WTC11 (cell line): ENCODE results near the gene GLRB. TPM values are rescaled to one million over a fixed set of nuclear protein-coding genes. Genes with fewer than 3 reads are reported as not detected.
A peak's percentile ranks its signal among the peaks of the same experiment; 100 is the strongest.

Experiments
- ATAC-seq: fragments of 200-7000 bp; cut with Tn5 transposase; 2 replicates; pipeline ENCODE4 v1.10.0; 2021; ENCODE audit warnings: mild to moderate bottlenecking, moderate library complexity
- CTCF ChIA-PET: fragments of 300-600 bp; sonication (Branson Sonifier 250); formaldehyde crosslinking; loops from one replicate; lab custom pipeline; 2021; ENCODE audit warnings: antibody characterized with exemption; lab: Charles Lee
- POLR2A ChIA-PET: fragments of 350-600 bp; sonication (Branson Sonifier 250); formaldehyde crosslinking; loops from one replicate; lab custom pipeline; 2021; ENCODE audit warnings: antibody characterized with exemption; lab: Charles Lee
- DNase-seq: peaks from one replicate; pipeline ENCODE4 v3.0.0; 2021; ENCODE audit warnings: low spot score
- H3K27ac Mint-ChIP-seq: 2 replicates; pipeline ENCODE4 v1.8.0; 2021; ENCODE audit warnings: mixed read lengths
- H3K27me3 Mint-ChIP-seq: 2 replicates; pipeline ENCODE4 v1.8.0; 2021; ENCODE audit warnings: low read depth, mild to moderate bottlenecking, moderate library complexity, mixed read lengths
- H3K36me3 Mint-ChIP-seq: 2 replicates; pipeline ENCODE4 v1.8.0; 2021; ENCODE audit warnings: mixed read lengths
- H3K4me1 Mint-ChIP-seq: 2 replicates; pipeline ENCODE4 v1.8.0; 2022; ENCODE audit warnings: mixed read lengths
- H3K4me3 Mint-ChIP-seq: 2 replicates; pipeline ENCODE4 v1.8.0; 2021; ENCODE audit warnings: mild to moderate bottlenecking, moderate library complexity, mixed read lengths
- H3K9me3 Mint-ChIP-seq: 2 replicates; pipeline ENCODE4 v1.8.0; 2021; ENCODE audit warnings: mixed read lengths
- AFF4 ChIP-seq: sonication (generic); formaldehyde crosslinking; IDR thresholded peaks from 2 replicates; pipeline ENCODE4 v1.8.1; 2023; ENCODE audit warnings: mild to moderate bottlenecking, missing genetic modification reagents, borderline replicate concordance
- GRHL2 ChIP-seq: fragments of 250-450 bp; sonication (Bioruptor Pico); IDR thresholded peaks from 2 replicates; pipeline ENCODE4 v1.8.0; 2022; ENCODE audit warnings: mild to moderate bottlenecking, moderate library complexity; ENCODE audit not compliant: insufficient replicate concordance, severe bottlenecking
- HMGA2 ChIP-seq: fragments of 250-450 bp; sonication (Bioruptor Pico); IDR thresholded peaks from 2 replicates; pipeline ENCODE4 v1.4.0; 2021; ENCODE audit warnings: mild to moderate bottlenecking, moderate library complexity
- HMGXB4 ChIP-seq: sonication (generic); formaldehyde crosslinking; IDR thresholded peaks from 2 replicates; pipeline ENCODE4 v1.8.1; 2023; ENCODE audit warnings: mild to moderate bottlenecking, moderate library complexity, missing genetic modification reagents
- MAX ChIP-seq: sonication (generic); formaldehyde crosslinking; IDR thresholded peaks from 2 replicates; pipeline ENCODE4 v1.8.0; 2022; ENCODE audit warnings: mild to moderate bottlenecking, missing genetic modification reagents
- NFE2L1 ChIP-seq: sonication (generic); formaldehyde crosslinking; IDR thresholded peaks from 2 replicates; pipeline ENCODE4 v1.8.1; 2023; ENCODE audit warnings: missing genetic modification reagents
- NR3C1 ChIP-seq: sonication (generic); formaldehyde crosslinking; conservative IDR thresholded peaks from 2 replicates; pipeline ENCODE4 v1.8.1; 2023; ENCODE audit warnings: low read depth, mild to moderate bottlenecking, missing genetic modification reagents
- TP53 ChIP-seq: sonication (generic); formaldehyde crosslinking; IDR thresholded peaks from 2 replicates; pipeline ENCODE4 v1.8.1; 2023; ENCODE audit warnings: mild to moderate bottlenecking, missing genetic modification reagents
- ZBTB21 ChIP-seq: sonication (generic); formaldehyde crosslinking; IDR thresholded peaks from 2 replicates; pipeline ENCODE4 v1.8.1; 2023; ENCODE audit warnings: mild to moderate bottlenecking, missing genetic modification reagents, borderline replicate concordance
- ZNF281 ChIP-seq: sonication (generic); formaldehyde crosslinking; IDR thresholded peaks from 2 replicates; pipeline ENCODE4 v1.8.0; 2023; ENCODE audit warnings: mild to moderate bottlenecking, missing genetic modification reagents
- ZNF671 ChIP-seq: fragments of 250-450 bp; sonication (Bioruptor Pico); IDR thresholded peaks from 2 replicates; pipeline ENCODE4 v1.8.0; 2021; ENCODE audit warnings: mild to moderate bottlenecking
- total RNA-seq: library from RNA; stranded (reverse); gene quantifications from 3 replicates; pipeline ENCODE4 v1.2.3, GENCODE V29; 2021
- TF ChIP-seq, protein P1 (sequence below): sonication (generic); formaldehyde crosslinking; IDR thresholded peaks from 2 replicates; pipeline ENCODE4 v1.8.1; 2023; ENCODE audit warnings: mild to moderate bottlenecking, missing genetic modification reagents, moderate library complexity

GLRB gene
- total RNA-seq, 1 experiment from 2014 or later: 0.31 TPM

DNA sequence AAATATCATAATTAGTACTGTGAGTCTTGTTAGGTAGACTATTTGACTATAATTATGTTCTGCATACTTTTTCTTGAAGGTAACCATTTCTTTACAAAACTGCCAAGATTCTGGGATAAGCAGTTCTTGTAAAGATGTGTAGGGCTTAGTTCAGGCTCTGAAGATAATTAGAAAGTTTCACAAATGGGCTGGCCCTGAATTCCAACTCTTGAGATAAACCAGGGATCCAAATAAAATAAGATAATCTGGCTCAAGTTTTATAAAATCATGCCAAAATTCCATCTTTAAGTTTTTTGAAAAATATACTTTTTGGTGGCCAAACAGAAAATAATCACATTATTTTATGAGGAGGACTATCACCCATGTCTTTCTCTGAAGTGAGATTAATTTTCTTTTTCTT lies 35.5 kb upstream of the GLRB start:
- CTCF ChIA-PET: no interaction called here

DNA sequence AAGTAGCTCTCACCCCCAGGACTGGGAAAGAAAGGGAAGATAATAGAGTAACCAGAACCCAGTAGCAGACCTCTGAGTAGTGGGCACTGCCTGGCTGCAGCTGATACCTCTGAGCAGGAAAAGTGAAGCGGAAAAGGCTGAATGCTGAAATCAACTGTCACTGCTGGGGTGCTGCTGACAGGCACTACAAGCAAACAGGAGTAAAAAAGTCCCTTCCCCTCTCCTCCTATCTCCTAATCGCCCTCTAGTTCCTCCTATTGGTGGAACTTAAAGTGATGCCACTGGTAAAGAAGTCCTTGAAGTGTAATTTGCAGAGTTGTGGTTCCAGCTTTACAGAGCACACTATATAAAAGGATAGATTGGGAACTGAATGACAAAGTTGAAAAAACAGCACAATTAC lies 32.8 kb upstream of the GLRB start:
- peaks cover 7% of the 10 kb centered on the region for H3K4me1 Mint-ChIP-seq
- POLR2A ChIA-PET: no interaction called here
- H3K36me3 Mint-ChIP-seq: no peaks in the 10 kb centered on the region
- H3K27me3 Mint-ChIP-seq: no peaks in the 10 kb centered on the region
- H3K9me3 Mint-ChIP-seq: no peaks in the 10 kb centered on the region
- no peak for DNase-seq
- H3K27ac Mint-ChIP-seq: no peak overlapping the region; the same call in 1 of the 2 replicates
- CTCF ChIA-PET: interaction anchor here (1.1 to 1.3 kb wide), 2 partner anchors 14 to 28 kb away, joined by 3 read pairs; no protein-coding TSS in a partner anchor
- ATAC-seq: peak; percentile 92
- H3K4me3 Mint-ChIP-seq: no peak overlapping the region
- TF ChIP-seq HMGXB4 (no peak), ZNF281 (CRISPR knock-in tag) (no peak), MAX (CRISPR knock-in tag) (no peak), GRHL2 (CRISPR knock-in tag) (no peak), NR3C1 (CRISPR knock-in tag) (no peak), HMGA2 (CRISPR knock-in tag) (no peak)
- TF ChIP-seq, protein P1, sequence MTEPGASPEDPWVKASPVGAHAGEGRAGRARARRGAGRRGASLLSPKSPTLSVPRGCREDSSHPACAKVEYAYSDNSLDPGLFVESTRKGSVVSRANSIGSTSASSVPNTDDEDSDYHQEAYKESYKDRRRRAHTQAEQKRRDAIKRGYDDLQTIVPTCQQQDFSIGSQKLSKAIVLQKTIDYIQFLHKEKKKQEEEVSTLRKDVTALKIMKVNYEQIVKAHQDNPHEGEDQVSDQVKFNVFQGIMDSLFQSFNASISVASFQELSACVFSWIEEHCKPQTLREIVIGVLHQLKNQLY (CRISPR knock-in tag): no peak

More for the DNA sequence above, 35.5 kb upstream of the GLRB start:
- DNase-seq: no peak
- no peak for ATAC-seq
- no peak overlapping the region for H3K4me3 Mint-ChIP-seq
- peaks cover 7% of the 10 kb centered on the region for H3K4me1 Mint-ChIP-seq
- TF ChIP-seq NFE2L1 (no peak), ZNF671 (CRISPR knock-in tag) (no peak), ZBTB21 (no peak), AFF4 (CRISPR knock-in tag) (no peak), MAX (CRISPR knock-in tag) (no peak), TP53 (no peak)
- TF ChIP-seq, all 79 proteins: peak for 0
- POLR2A ChIA-PET: no interaction called here
- Mint-ChIP-seq H3K27ac (no peak overlapping the region), H3K9me3 (no peaks in the 10 kb centered on the region), H3K27me3 (no peaks in the 10 kb centered on the region), H3K36me3 (no peaks in the 10 kb centered on the region)
